GM18507 (cell line): ENCODE measurements around the gene NACC1.
"Not testable (repeated sequence)": the region's sequence is repeated elsewhere in the genome, so short reads cannot be mapped to it uniquely, and the experiment has no call there.

ENCODE experiments used
- DNase-seq: peaks from one replicate; pipeline ENCODE4 v3.0.0; 2011; ENCODE audit warnings: low read depth; ENCODE audit not compliant: insufficient read length; ENCODE audit errors: extremely low spot score
- FAIRE-seq: peaks from 2 replicates; lab custom pipeline; 2011; peaks lifted over from hg19 to GRCh38; lab: Jason Lieb, UNC

NACC1 gene

GRCh38 chr19:13178291-13178690 is 60.2 kb downstream of the NACC1 start:
- FAIRE-seq, DNase-seq: not testable (repeated sequence)

GRCh38 chr19:13181747-13182388 is 63.8 kb downstream of the NACC1 start:
- FAIRE-seq = peak; percentile 64

DNA sequence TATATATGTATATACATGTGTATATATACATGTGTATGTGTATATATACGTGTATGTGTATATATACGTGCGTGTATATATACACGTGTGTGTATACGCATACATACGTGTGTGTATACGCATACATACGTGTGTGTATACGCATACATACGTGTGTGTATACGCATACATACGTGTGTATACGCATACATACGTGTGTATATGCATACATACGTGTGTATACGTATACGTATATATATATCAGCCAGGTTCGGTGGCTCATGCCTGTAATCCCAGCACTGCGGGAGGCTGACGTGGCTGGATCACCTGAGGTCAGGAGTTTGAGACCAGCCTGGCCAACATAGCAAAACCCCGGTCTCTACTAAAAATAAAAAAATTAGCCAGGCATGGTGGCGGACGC is 66.9 kb downstream of the NACC1 start:
- not testable (repeated sequence) for FAIRE-seq, DNase-seq

More at GRCh38 chr19:13181747-13182388, 63.8 kb downstream of the NACC1 start:
- no peak for DNase-seq

GRCh38 chr19:13185763-13186657 is 67.9 kb downstream of the NACC1 start:
- not testable (repeated sequence) for FAIRE-seq, DNase-seq

GRCh38 chr19:13186688-13187087 is 68.6 kb downstream of the NACC1 start:
- FAIRE-seq, DNase-seq: not testable (repeated sequence)

- no peak for DNase-seq
- FAIRE-seq = no peak
Measured at GRCh38 chr19:13187419-13187818, 69.4 kb downstream of the NACC1 start.

GRCh38 chr19:13189600-13189999 is 71.5 kb downstream of the NACC1 start:
- FAIRE-seq (no peak), DNase-seq (no peak)
